DMS53 treated with DMSO at 0.1 percent for 48 hours (cell line): ENCODE data around the gene CRTC3.

Experiments
- DNase-seq: peaks from one replicate; lab custom pipeline; 2025; ENCODE audit not compliant: unreplicated experiment; lab: John Stamatoyannopoulos, UW

CRTC3 gene

GRCh38 chr15:90561344-90562244 lies 31.9 kb downstream of the CRTC3 start:
- no peak for DNase-seq

GRCh38 chr15:90562669-90563068 lies 32.9 kb downstream of the CRTC3 start:
- no peak for DNase-seq

- no peak for DNase-seq
These were observed 33.7 kb downstream of the CRTC3 start for GRCh38 chr15:90563463-90563862.

GRCh38 chr15:90564051-90564450 lies 34.3 kb downstream of the CRTC3 start:
- no peak for DNase-seq

- no peak for DNase-seq
These were observed 34.9 kb downstream of the CRTC3 start for GRCh38 chr15:90564590-90564989.

GRCh38 chr15:90565866-90566265 lies 36.1 kb downstream of the CRTC3 start:
- DNase-seq: no peak

- no peak for DNase-seq
These were observed 40.9 kb downstream of the CRTC3 start for GRCh38 chr15:90570643-90571042.

GRCh38 chr15:90571063-90571541 lies 41.4 kb downstream of the CRTC3 start:
- no peak for DNase-seq

GRCh38 chr15:90572893-90573292 lies 43.2 kb downstream of the CRTC3 start:
- no peak for DNase-seq

- no peak for DNase-seq
These were observed 47.1 kb downstream of the CRTC3 start for GRCh38 chr15:90576711-90577389.

GRCh38 chr15:90579213-90579612 lies 49.5 kb downstream of the CRTC3 start:
- DNase-seq: no peak

- DNase-seq: no peak
These were observed 50.4 kb downstream of the CRTC3 start for GRCh38 chr15:90580099-90580498.

- no peak for DNase-seq
These were observed 50.8 kb downstream of the CRTC3 start for GRCh38 chr15:90580541-90580940.

- DNase-seq: no peak
These were observed 51.2 kb downstream of the CRTC3 start for GRCh38 chr15:90580946-90581345.

- DNase-seq: no peak
These were observed 52.1 kb downstream of the CRTC3 start for GRCh38 chr15:90581771-90582352.

GRCh38 chr15:90582553-90582952 lies 52.8 kb downstream of the CRTC3 start:
- DNase-seq: no peak

GRCh38 chr15:90583471-90584252 lies 53.9 kb downstream of the CRTC3 start:
- no peak for DNase-seq

GRCh38 chr15:90584841-90585240 lies 55.1 kb downstream of the CRTC3 start:
- DNase-seq: no peak

- DNase-seq: no peak
These were observed 56.1 kb downstream of the CRTC3 start for GRCh38 chr15:90585863-90586262.

- no peak for DNase-seq
These were observed 57.2 kb downstream of the CRTC3 start for GRCh38 chr15:90586948-90587347.

- DNase-seq: no peak
These were observed 58.7 kb downstream of the CRTC3 start for GRCh38 chr15:90588427-90588826.
